Colonic mucosa (tissue), 4 donors: Measurements from ENCODE around the gene TTC17. TPM values are rescaled to one million over a fixed set of nuclear protein-coding genes. Genes with fewer than 3 reads are reported as not detected.

ENCODE experiments used
- DNase-seq: peaks from one replicate; pipeline ENCODE4 v3.0.0-alpha.2; 2020
- H3K27ac ChIP-seq: fragments of 200-600 bp; one replicate; pipeline ENCODE4 v1.8.0; 2021
- H3K27me3 ChIP-seq: fragments of 200-600 bp; one replicate; pipeline ENCODE4 v1.8.0; 2021
- H3K36me3 ChIP-seq: fragments of 200-600 bp; one replicate; pipeline ENCODE4 v1.8.0; 2021
- H3K4me1 ChIP-seq: fragments of 200-600 bp; one replicate; pipeline ENCODE4 v1.8.0; 2021; ENCODE audit warnings: mild to moderate bottlenecking
- H3K4me3 ChIP-seq: fragments of 200-600 bp; one replicate; pipeline ENCODE4 v1.8.0; 2021
- H3K9ac ChIP-seq, 2 donors: one replicate each; pipeline ENCODE4 v1.7.0; 2013; ENCODE audit warnings: control low read depth in 2 of 2, low read depth in 2 of 2, low read length in 2 of 2
- H3K9me3 ChIP-seq: fragments of 200-600 bp; one replicate; pipeline ENCODE4 v1.8.0; 2021
- CTCF ChIP-seq: fragments of 200-600 bp; IDR thresholded peaks from one replicate; pipeline ENCODE4 v1.8.0; 2022; ENCODE audit warnings: antibody characterized with exemption, mild to moderate bottlenecking
- intact Hi-C: fragments of 100-400 bp; cut with DNase I; formaldehyde crosslinking; loops from one replicate; pipeline ENCODE4 v1.14.1; 2022
- total RNA-seq, 2 donors: library from RNA; stranded (reverse); fragmentation: NEBNext Ultra II Directional in 1 of 2; extraction: Animal tissue kit (Norgen Biotek cat#: 25700) in 1 of 2; gene quantifications; one replicate each; pipeline ENCODE4 v1.2.1, GENCODE V29; 2021
- donor health status: healthy.
- donor health status: DM: no; HTN: no; CAD: no.
- donor health status: DM: no; HTN: no; CAD: no.

The TTC17 gene
- total RNA-seq, 2 donors from 2014 or later: 48.6 to 56.5 TPM

DNA sequence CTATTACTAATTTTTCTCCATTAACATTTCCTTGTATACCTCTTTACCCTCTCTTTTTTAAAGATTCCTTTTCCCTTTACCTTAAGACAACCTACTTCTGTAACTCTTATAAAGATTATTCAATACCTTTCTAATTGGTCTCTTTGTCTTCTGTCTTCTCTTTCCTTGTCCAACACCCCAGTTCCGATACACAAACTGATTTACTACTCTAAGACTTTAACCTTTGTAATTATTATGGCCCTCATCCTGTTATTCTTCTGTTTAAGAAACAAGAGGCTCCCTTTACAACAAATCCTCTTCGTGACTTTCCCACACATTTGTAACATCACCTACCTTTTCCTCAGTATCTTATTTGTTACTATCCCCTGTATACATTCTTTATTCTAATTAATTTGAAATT is 81.8 kb downstream of the TTC17 start:
- TF ChIP-seq CTCF: no peak
- DNase-seq: no peak
- H3K36me3 ChIP-seq: peaks cover 14% of the 10 kb centered on the region

GRCh38 chr11:43443811-43444210 is 85.1 kb downstream of the TTC17 start:
- Histone ChIP-seq H3K9ac (no peak overlapping the region), H3K4me3 (no peak overlapping the region), H3K27me3 (no peaks in the 10 kb centered on the region), H3K9me3 (no peaks in the 10 kb centered on the region), H3K27ac (no peak overlapping the region), H3K36me3 (peaks cover 14% of the 10 kb centered on the region), H3K4me1 (no peaks in the 10 kb centered on the region)
- no peak for TF ChIP-seq CTCF
- intact Hi-C loops: no loop called here
- no peak for DNase-seq

More for the DNA sequence above, 81.8 kb downstream of the TTC17 start:
- Histone ChIP-seq H3K27ac (no peak overlapping the region), H3K9ac (no peak overlapping the region), H3K27me3 (no peaks in the 10 kb centered on the region), H3K9me3 (no peaks in the 10 kb centered on the region), H3K4me3 (no peak overlapping the region), H3K4me1 (no peaks in the 10 kb centered on the region)
- intact Hi-C loops: no loop called here

- no peaks in the 10 kb centered on the region for H3K27me3 ChIP-seq
- no peak overlapping the region for H3K4me3 ChIP-seq
- no peak overlapping the region for H3K27ac ChIP-seq
- TF ChIP-seq CTCF: no peak
- H3K9ac ChIP-seq: no peak overlapping the region
- H3K4me1 ChIP-seq: no peaks in the 10 kb centered on the region
- H3K36me3 ChIP-seq: peaks cover 22% of the 10 kb centered on the region
- DNase-seq: no peak
- intact Hi-C loops: no loop called here
- H3K9me3 ChIP-seq: no peaks in the 10 kb centered on the region
These were observed 88.4 kb downstream of the TTC17 start for GRCh38 chr11:43447151-43447550.

- intact Hi-C loops: no loop called here
- no peak overlapping the region for H3K4me3 ChIP-seq
- H3K36me3 ChIP-seq: peaks cover 8% of the 10 kb centered on the region
These were observed 99.8 kb downstream of the TTC17 start for GRCh38 chr11:43458486-43458885.

GRCh38 chr11:43459246-43459645 is 100.5 kb downstream of the TTC17 start:
- peaks cover 8% of the 10 kb centered on the region for H3K36me3 ChIP-seq
- intact Hi-C loops: no loop called here

More at GRCh38 chr11:43458486-43458885, 99.8 kb downstream of the TTC17 start:
- no peak for TF ChIP-seq CTCF
- Histone ChIP-seq H3K9me3 (no peaks in the 10 kb centered on the region), H3K27me3 (no peaks in the 10 kb centered on the region), H3K27ac (no peak overlapping the region), H3K4me1 (no peaks in the 10 kb centered on the region), H3K9ac (no peak overlapping the region)
- DNase-seq: no peak

More at GRCh38 chr11:43459246-43459645, 100.5 kb downstream of the TTC17 start:
- TF ChIP-seq CTCF: no peak
- Histone ChIP-seq H3K4me3 (no peak overlapping the region), H3K27ac (no peak overlapping the region), H3K4me1 (no peaks in the 10 kb centered on the region), H3K9ac (no peak overlapping the region), H3K9me3 (no peaks in the 10 kb centered on the region), H3K27me3 (no peaks in the 10 kb centered on the region)
- no peak for DNase-seq
